GM13977 (cell line): ENCODE results near the gene ARHGDIB.

Source experiments
- DNase-seq: peaks from one replicate; pipeline ENCODE4 v3.0.0; 2012; ENCODE audit warnings: low spot score
- CTCF ChIP-seq: IDR thresholded peaks from 2 replicates; pipeline ENCODE4 v1.5.1; 2012; ENCODE audit warnings: mild to moderate bottlenecking, control low read depth; ENCODE audit not compliant: insufficient read depth; ENCODE audit errors: extremely low read depth, missing control alignments
- in situ Hi-C: fragments of 300-500 bp; cut with MboI; formaldehyde crosslinking; loops from one replicate; pipeline ENCODE4 v1.12.0; 2022; ENCODE audit warnings: low sequenced_read_pairs, low pct_unique_long_range_greater_than_20kb, mixed read lengths, inconsistent platforms; ENCODE audit not compliant: unreplicated experiment

Gene ARHGDIB

GRCh38 chr12:15000575-15000974 lies 39.2 kb upstream of the ARHGDIB start:
- in situ Hi-C loops: no loop called here
- TF ChIP-seq CTCF: no peak
- DNase-seq: no peak

GRCh38 chr12:14999695-15000365 lies 38.4 kb upstream of the ARHGDIB start:
- in situ Hi-C loops: loop anchor here (5.0 to 25.0 kb wide), 2 partner anchors 153 to 788 kb away; no protein-coding TSS in a partner anchor
- TF ChIP-seq CTCF: no peak
- no peak for DNase-seq

- no peak for TF ChIP-seq CTCF
- DNase-seq: no peak
- in situ Hi-C loops: loop anchor here (5.0 to 25.0 kb wide), 2 partner anchors 152 to 787 kb away; no protein-coding TSS in a partner anchor
Observed at GRCh38 chr12:14999021-14999694, 37.8 kb upstream of the ARHGDIB start.

- in situ Hi-C loops: loop anchor here (5.0 to 25.0 kb wide), 2 partner anchors 151 to 786 kb away; no protein-coding TSS in a partner anchor
- no peak for DNase-seq
- no peak for TF ChIP-seq CTCF
Observed at GRCh38 chr12:14997998-14998397, 36.6 kb upstream of the ARHGDIB start.

GRCh38 chr12:14995583-14996425 lies 34.4 kb upstream of the ARHGDIB start:
- TF ChIP-seq CTCF: peak; percentile 57
- no peak for DNase-seq
- in situ Hi-C loops: loop anchor here (5.0 to 25.0 kb wide), 2 partner anchors 149 to 784 kb away; no protein-coding TSS in a partner anchor

GRCh38 chr12:14994610-14995009 lies 33.2 kb upstream of the ARHGDIB start:
- no peak for TF ChIP-seq CTCF
- DNase-seq: no peak
- in situ Hi-C loops: loop anchor here (5.0 to 25.0 kb wide), 2 partner anchors 147 to 782 kb away; no protein-coding TSS in a partner anchor
